Testis (tissue), 3 donors: ENCODE results near the gene ENTPD2. TPM values are rescaled to one million over a fixed set of nuclear protein-coding genes. Genes with fewer than 3 reads are reported as not detected.
"Not testable (repeated sequence)": the region's sequence is repeated elsewhere in the genome, so short reads cannot be mapped to it uniquely, and the experiment has no call there.

Experiments used
- DNase-seq: peaks from one replicate; pipeline ENCODE4 v3.0.0-alpha.2; 2019
- H3K27ac ChIP-seq, 2 donors: fragments of 200-600 bp; sonication (generic); one replicate each; pipeline ENCODE4 v1.5.1; 2019
- H3K27me3 ChIP-seq: fragments of 200-600 bp; sonication (generic); one replicate; pipeline ENCODE4 v1.5.1; 2019
- H3K36me3 ChIP-seq: fragments of 200-600 bp; sonication (generic); one replicate; pipeline ENCODE4 v1.5.1; 2017; ENCODE audit warnings: low read depth; ENCODE audit errors: missing control alignments
- H3K4me1 ChIP-seq: fragments of 200-600 bp; sonication (generic); one replicate; pipeline ENCODE4 v1.5.1; 2019
- H3K4me3 ChIP-seq, 2 donors: fragments of 200-600 bp; sonication (generic); one replicate each; pipeline ENCODE4 v1.5.1; 2017 to 2019
- H3K9me3 ChIP-seq: fragments of 200-600 bp; sonication (generic); one replicate; pipeline ENCODE4 v1.5.1; 2017
- CTCF ChIP-seq, 3 experiments: fragments of 450-650 bp in 2 of 3; fragments of 200-600 bp in 1 of 3; sonication (generic) in 1 of 3; IDR thresholded peaks; one replicate each; pipeline ENCODE4 v1.5.1; 2016 to 2019; ENCODE audit warnings: antibody characterized with exemption in 3 of 3, mild to moderate bottlenecking in 2 of 3, moderate library complexity in 1 of 3
- POLR2A ChIP-seq: fragments of 450-650 bp; IDR thresholded peaks from one replicate; pipeline ENCODE4 v1.6.1; 2017; ENCODE audit warnings: antibody characterized with exemption, mild to moderate bottlenecking, moderate library complexity
- WGBS, 2 donors: methylation state at CpG; one replicate each; pipeline ENCODE4 v1.1.5; 2018; 5-methylcytosine and 5-hydroxymethylcytosine counted together
- intact Hi-C: fragments of 100-400 bp; cut with DNase I; formaldehyde crosslinking; loops from one replicate; pipeline ENCODE4 v1.15.1; 2023; ENCODE audit warnings: low total_unique reads
- polyA plus RNA-seq: library from polyadenylated mRNA; stranded (reverse); fragments of 350-450 nt; fragmentation: Illumina TruSeq; extraction: RNeasy Lipid Tissue Mini Kit (QIAGEN cat#74804); gene quantifications from one replicate; pipeline ENCODE4 v1.2.3, GENCODE V29; 2014; ENCODE audit warnings: low read depth, low replicate concordance; ENCODE audit not compliant: insufficient read depth
- total RNA-seq, 2 donors: library from RNA; depleted of rRNA; stranded (reverse); fragments of >200 nt; gene quantifications; one replicate each; pipeline ENCODE4 v1.2.3, GENCODE V29; 2016

ENTPD2 gene
- total and polyA plus RNA-seq, 3 donors from 2014 or later, result 5.7 to 9.6 (median 8.5) TPM

- Histone ChIP-seq H3K4me1 (peaks cover 11% of the 10 kb centered on the region), H3K27me3 (no peaks in the 10 kb centered on the region), H3K4me3 (no peak overlapping the region), H3K9me3 (no peaks in the 10 kb centered on the region), H3K36me3 (no peaks in the 10 kb centered on the region), H3K27ac (no peak overlapping the region)
- no peak for DNase-seq
- intact Hi-C loops, result loop anchor here (10.0 kb wide), 1 partner anchor 202 kb away; no protein-coding TSS in a partner anchor
- no peak for TF ChIP-seq POLR2A
- no peak for TF ChIP-seq CTCF (IDR thresholded peaks at IDR 0.05)
- WGBS, 2 donors, result 65 to 80% methylated on average over 4 to 11 of the region's 13 CpGs
Observed at GRCh38 chr9:137037035-137037434, 16.8 kb downstream of the ENTPD2 start.

DNA sequence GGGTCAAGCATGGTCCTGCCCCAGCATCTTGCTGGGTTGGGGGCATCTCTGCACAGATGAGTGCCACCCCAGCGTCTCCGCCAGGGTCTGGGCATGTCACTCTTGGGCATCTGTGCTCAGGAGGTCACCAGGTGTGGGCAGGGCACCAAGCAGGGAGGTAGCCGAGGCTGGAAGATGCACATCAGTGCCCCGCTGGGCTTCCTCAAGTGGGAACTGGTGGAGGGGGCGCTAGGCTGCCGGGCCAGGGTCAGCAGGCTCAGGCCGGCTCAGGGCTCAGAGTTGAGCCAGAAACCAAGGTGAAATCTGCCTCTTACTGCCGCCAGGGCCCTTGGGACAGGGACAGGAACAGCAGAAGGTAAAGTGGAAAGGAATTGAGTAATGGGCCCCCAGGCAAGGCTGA, 17.9 kb downstream of the ENTPD2 start:
- no peaks in the 10 kb centered on the region for H3K9me3 ChIP-seq
- TF ChIP-seq CTCF (IDR thresholded peaks at IDR 0.05), result no peak
- intact Hi-C loops, result loop anchor here (10.0 kb wide), 1 partner anchor 201 kb away; no protein-coding TSS in a partner anchor
- no peak overlapping the region for H3K4me3 ChIP-seq
- 77% methylated on average over 8 of the region's 8 CpGs; no CpG with 5 or more reads in 1 of the 2 donors for WGBS, 2 donors
- no peak overlapping the region for H3K27ac ChIP-seq
- no peaks in the 10 kb centered on the region for H3K36me3 ChIP-seq
- no peak for DNase-seq
- H3K4me1 ChIP-seq, result peaks cover 14% of the 10 kb centered on the region
- H3K27me3 ChIP-seq, result no peaks in the 10 kb centered on the region

GRCh38 chr9:137035507-137035834, 18.4 kb downstream of the ENTPD2 start:
- intact Hi-C loops, result loop anchor here (10.0 kb wide), 1 partner anchor 201 kb away; no protein-coding TSS in a partner anchor
- DNase-seq, result no peak

GRCh38 chr9:137034709-137035506, 19.0 kb downstream of the ENTPD2 start:
- H3K9me3 ChIP-seq, result no peaks in the 10 kb centered on the region
- no peaks in the 10 kb centered on the region for H3K27me3 ChIP-seq
- H3K4me1 ChIP-seq, result peaks cover 14% of the 10 kb centered on the region
- no peak overlapping the region for H3K27ac ChIP-seq
- WGBS, 2 donors, result 39 to 40% methylated on average over 19 to 24 of the region's 24 CpGs
- TF ChIP-seq CTCF (IDR thresholded peaks at IDR 0.05), result peak; percentile 66 to 89 (median 88)
- no peak for TF ChIP-seq POLR2A
- DNase-seq, result peak; percentile 83
- H3K36me3 ChIP-seq, result no peaks in the 10 kb centered on the region
- intact Hi-C loops, result loop anchor here (10.0 kb wide), 1 partner anchor 200 kb away; no protein-coding TSS in a partner anchor
- H3K4me3 ChIP-seq, result no peak overlapping the region

More at GRCh38 chr9:137035507-137035834, 18.4 kb downstream of the ENTPD2 start:
- H3K36me3 ChIP-seq, result no peaks in the 10 kb centered on the region
- H3K4me3 ChIP-seq, result no peak overlapping the region
- H3K9me3 ChIP-seq, result no peaks in the 10 kb centered on the region
- 33 to 47% methylated on average over 1 to 9 of the region's 9 CpGs for WGBS, 2 donors
- no peaks in the 10 kb centered on the region for H3K27me3 ChIP-seq
- H3K27ac ChIP-seq, result no peak overlapping the region
- H3K4me1 ChIP-seq, result peaks cover 14% of the 10 kb centered on the region
- no peak for TF ChIP-seq POLR2A

DNA sequence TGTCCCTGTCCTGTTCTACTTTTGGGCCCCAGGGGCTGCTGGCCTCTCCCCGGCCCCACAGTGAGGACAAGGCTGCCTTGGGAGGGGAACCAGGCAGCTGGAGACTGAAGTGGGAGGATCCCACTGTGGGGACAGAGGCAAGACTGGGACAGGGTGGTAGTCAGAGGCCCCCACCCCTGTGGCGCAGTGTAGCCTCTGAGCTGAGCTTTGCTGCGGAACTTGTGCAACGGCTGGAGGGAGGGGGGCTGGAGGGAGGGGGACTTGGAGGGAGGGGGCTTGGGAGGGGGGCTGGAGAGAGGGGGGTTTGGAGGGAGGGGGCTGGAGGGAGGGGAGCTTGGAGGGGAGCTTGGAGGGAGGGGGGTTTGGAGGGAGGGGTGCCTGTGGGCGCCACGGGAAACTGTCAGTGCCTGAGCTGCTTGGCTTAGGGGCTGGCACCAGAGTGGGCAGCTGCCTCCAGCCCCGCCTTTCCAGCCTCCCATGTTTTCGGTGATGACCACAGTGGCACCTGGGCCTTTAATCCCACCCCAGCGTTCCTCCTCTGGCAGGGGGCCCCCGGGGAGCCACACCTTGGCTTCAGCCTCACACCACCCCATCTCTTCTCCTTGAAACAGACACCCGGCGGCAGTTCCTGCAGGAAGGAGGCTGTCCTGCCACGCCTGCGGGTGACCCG, 19.7 kb downstream of the ENTPD2 start:
- no peak overlapping the region for H3K4me3 ChIP-seq
- H3K27me3 ChIP-seq, result no peaks in the 10 kb centered on the region
- DNase-seq, result no peak
- no peaks in the 10 kb centered on the region for H3K9me3 ChIP-seq
- peaks cover 16% of the 10 kb centered on the region for H3K4me1 ChIP-seq
- 46 to 68% methylated on average over 8 to 14 of the region's 15 CpGs for WGBS, 2 donors
- no peaks in the 10 kb centered on the region for H3K36me3 ChIP-seq
- TF ChIP-seq CTCF (IDR thresholded peaks at IDR 0.05) (no peak), POLR2A (no peak)
- intact Hi-C loops, result loop anchor here (10.0 kb wide), 1 partner anchor 199 kb away; no protein-coding TSS in a partner anchor
- no peak overlapping the region for H3K27ac ChIP-seq

- H3K27ac ChIP-seq, H3K4me3 ChIP-seq, DNase-seq, H3K27me3 ChIP-seq, H3K36me3 ChIP-seq, H3K9me3 ChIP-seq: not testable (repeated sequence)
- H3K4me1 ChIP-seq, result peaks cover 23% of the 10 kb centered on the region
- 86 to 92% methylated on average over 5 of the region's 5 CpGs for WGBS, 2 donors
- intact Hi-C loops, result loop anchor here (10.0 kb wide), 1 partner anchor 199 kb away; no protein-coding TSS in a partner anchor
Observed at GRCh38 chr9:137033481-137033880, 20.4 kb downstream of the ENTPD2 start.
